Natural killer cell (primary cell): ENCODE data around the gene PIRT. TPM values are rescaled to one million over a fixed set of nuclear protein-coding genes. Genes with fewer than 3 reads are reported as not detected.

Experiments
- ATAC-seq, 3 donors: fragments of 150-1000 bp in 2 of 3; fragments of 200-7000 bp in 1 of 3; cut with Tn5 transposase; 1 replicate in 1 of 3; 2 replicates in 2 of 3; pipeline ENCODE4 v1.10.0; 2021; ENCODE audit warnings: mild to moderate bottlenecking in 2 of 3, moderate library complexity in 2 of 3
- DNase-seq, 2 donors: peaks; one replicate each; pipeline versions ENCODE4 v3.0.0 to v3.0.0-alpha.2; 2013 to 2021; ENCODE audit warnings: mixed read lengths in 1 of 2
- H3K27ac ChIP-seq: one replicate; pipeline ENCODE4 v1.5.1; 2013; ENCODE audit warnings: mild to moderate bottlenecking, low read length
- H3K27me3 ChIP-seq: one replicate; pipeline ENCODE4 v1.6.1; 2013; ENCODE audit warnings: low read length; ENCODE audit not compliant: control insufficient read depth, insufficient read depth
- H3K36me3 ChIP-seq: one replicate; pipeline ENCODE4 v1.6.1; 2013; ENCODE audit warnings: low read length; ENCODE audit not compliant: control insufficient read depth, insufficient read depth
- H3K4me1 ChIP-seq: one replicate; pipeline ENCODE4 v1.6.1; 2013; ENCODE audit warnings: low read length; ENCODE audit not compliant: control insufficient read depth, insufficient read depth
- H3K4me3 ChIP-seq: one replicate; pipeline ENCODE4 v1.5.1; 2013; ENCODE audit warnings: low read length
- H3K9me3 ChIP-seq: one replicate; pipeline ENCODE4 v1.6.1; 2013; ENCODE audit warnings: low read length; ENCODE audit not compliant: control insufficient read depth, insufficient read depth
- H3K27ac Mint-ChIP-seq, 2 donors: one replicate each; pipeline ENCODE4 v1.8.0; 2022; ENCODE audit warnings: mild to moderate bottlenecking in 2 of 2, mixed read lengths in 2 of 2, moderate library complexity in 1 of 2
- H3K27me3 Mint-ChIP-seq, 2 donors: one replicate each; pipeline ENCODE4 v1.8.0; 2022; ENCODE audit warnings: low read depth in 2 of 2, mixed read lengths in 2 of 2
- H3K36me3 Mint-ChIP-seq: one replicate; pipeline ENCODE4 v1.8.0; 2022; ENCODE audit warnings: mixed read lengths
- H3K4me1 Mint-ChIP-seq, 2 donors: one replicate each; pipeline ENCODE4 v1.8.0; 2022; ENCODE audit warnings: mixed read lengths in 2 of 2
- H3K4me3 Mint-ChIP-seq: one replicate; pipeline ENCODE4 v1.8.0; 2022; ENCODE audit warnings: mild to moderate bottlenecking, moderate library complexity, mixed read lengths
- H3K9me3 Mint-ChIP-seq, 2 donors: one replicate each; pipeline ENCODE4 v1.8.0; 2022; ENCODE audit warnings: mixed read lengths in 2 of 2
- CTCF ChIP-seq: fragments of 200-600 bp; IDR thresholded peaks from one replicate; pipeline ENCODE4 v1.8.0; 2022; ENCODE audit warnings: antibody characterized with exemption
- WGBS: methylation state at CpG from one replicate; pipeline ENCODE4 v1.1.7; 2013; ENCODE audit warnings: missing lambda C conversion rate; ENCODE audit not compliant: insufficient coverage; 5-methylcytosine and 5-hydroxymethylcytosine counted together
- intact Hi-C: fragments of 100-400 bp; cut with micrococcal nuclease; formaldehyde crosslinking; loops from one replicate; pipeline ENCODE4 v1.14.2; 2022
- total RNA-seq, 4 donors: library from RNA; stranded (reverse); fragments of 120-200 nt in 1 of 4; gene quantifications; one replicate each; pipeline versions ENCODE4 v1.2.3 to v1.2.4, GENCODE V29; 2013 to 2022

PIRT gene
- total RNA-seq, 3 donors from 2014 or later (not counting 1 experiment from before 2014, with no cell fraction given): not detected

DNA sequence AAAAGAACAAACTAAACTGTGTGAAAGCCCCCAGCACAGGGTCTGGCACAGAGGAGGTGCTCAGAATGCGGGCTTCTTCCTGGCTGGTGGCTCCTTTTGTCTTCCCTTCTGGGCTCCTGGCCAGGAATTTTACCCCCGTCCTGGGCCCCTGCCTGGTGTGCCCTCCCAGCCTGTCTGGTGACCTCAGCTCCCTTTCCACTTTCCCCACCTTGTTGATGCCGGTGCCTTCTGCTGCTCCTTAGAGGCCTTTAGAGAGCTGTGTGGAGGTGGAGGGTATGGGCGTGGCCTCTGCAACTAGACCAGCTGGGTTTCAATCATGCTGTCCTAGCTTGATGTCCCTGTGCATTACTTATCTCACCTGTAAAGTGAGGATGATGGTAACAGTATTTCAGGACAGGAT, 16.8 kb downstream of the PIRT start:
- Mint-ChIP-seq H3K27ac (no peak overlapping the region), H3K36me3 (no peaks in the 10 kb centered on the region), H3K27me3 (peaks cover 10 to 25% of the 10 kb centered on the region in 2 donors), H3K4me1 (no peaks in the 10 kb centered on the region), H3K9me3 (no peaks in the 10 kb centered on the region), H3K4me3 (no peak overlapping the region)
- H3K4me1 ChIP-seq: no peaks in the 10 kb centered on the region
- WGBS: 52% methylated on average over 4 of the region's 4 CpGs
- no peaks in the 10 kb centered on the region for H3K9me3 ChIP-seq
- DNase-seq (no peak), ATAC-seq (no peak)
- no peaks in the 10 kb centered on the region for H3K27me3 ChIP-seq
- no peak overlapping the region for H3K27ac ChIP-seq
- H3K4me3 ChIP-seq: no peak overlapping the region
- intact Hi-C loops: no loop called here
- no peaks in the 10 kb centered on the region for H3K36me3 ChIP-seq
- TF ChIP-seq CTCF: no peak

DNA sequence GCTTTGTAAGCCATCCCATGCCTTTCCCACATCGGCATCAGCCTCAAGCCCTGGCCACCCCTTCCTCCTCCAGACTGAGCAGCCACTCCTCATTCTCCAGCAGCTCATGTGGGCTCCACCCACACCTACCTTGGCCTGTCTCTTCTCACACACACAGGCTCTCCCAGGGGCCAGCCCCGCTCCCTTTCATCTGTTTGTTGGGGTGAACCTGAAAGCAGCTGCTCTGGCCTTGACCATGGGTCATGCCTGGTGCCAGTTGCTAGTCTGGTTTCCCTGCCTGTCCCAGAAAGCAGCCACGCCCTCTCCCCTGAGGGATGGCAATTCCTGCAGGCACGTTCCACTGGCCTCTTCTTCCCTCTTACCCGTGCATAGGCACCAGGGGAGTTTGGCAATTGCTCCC, 22.6 kb downstream of the PIRT start:
- Mint-ChIP-seq H3K27me3 (peaks cover 4 to 33% of the 10 kb centered on the region in 2 donors), H3K4me1 (no peaks in the 10 kb centered on the region), H3K4me3 (no peak overlapping the region), H3K9me3 (no peaks in the 10 kb centered on the region), H3K27ac (no peak overlapping the region), H3K36me3 (no peaks in the 10 kb centered on the region)
- DNase-seq (no peak), ATAC-seq (no peak)
- no peak for TF ChIP-seq CTCF
- Histone ChIP-seq H3K4me3 (no peak overlapping the region), H3K27me3 (no peaks in the 10 kb centered on the region), H3K27ac (no peak overlapping the region), H3K4me1 (no peaks in the 10 kb centered on the region), H3K36me3 (no peaks in the 10 kb centered on the region), H3K9me3 (no peaks in the 10 kb centered on the region)
- intact Hi-C loops: no loop called here
- 81% methylated on average over 5 of the region's 5 CpGs for WGBS

DNA sequence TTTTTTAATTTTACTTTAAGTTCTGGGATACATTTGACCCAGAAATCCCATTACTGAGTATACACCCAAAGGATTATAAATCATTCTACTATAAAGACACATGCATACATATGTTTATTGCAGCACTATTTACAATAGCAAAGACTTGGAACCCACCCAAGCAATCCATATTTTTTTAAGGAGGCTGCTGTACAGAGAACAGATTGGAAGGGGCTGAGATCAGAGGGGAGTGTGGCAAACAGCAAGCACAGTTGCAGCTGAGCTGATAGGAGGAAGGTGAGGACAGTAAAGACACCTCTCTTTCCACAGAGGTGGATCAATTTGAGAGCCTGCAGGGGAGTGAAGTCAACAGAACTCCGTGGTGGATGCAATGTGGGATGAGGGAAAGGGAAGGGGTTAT, 23.8 kb downstream of the PIRT start:
- no peaks in the 10 kb centered on the region for H3K4me1 Mint-ChIP-seq
- intact Hi-C loops: no loop called here
- ATAC-seq: no peak
- 71% methylated on average over 1 of the region's 1 CpG for WGBS
- H3K9me3 Mint-ChIP-seq: no peaks in the 10 kb centered on the region
- H3K27ac Mint-ChIP-seq: no peak overlapping the region
- H3K36me3 Mint-ChIP-seq: no peaks in the 10 kb centered on the region
- Histone ChIP-seq H3K9me3 (no peaks in the 10 kb centered on the region), H3K4me1 (no peaks in the 10 kb centered on the region), H3K36me3 (no peaks in the 10 kb centered on the region), H3K27me3 (no peaks in the 10 kb centered on the region), H3K4me3 (no peak overlapping the region), H3K27ac (no peak overlapping the region)
- no peak for DNase-seq
- TF ChIP-seq CTCF: no peak
- H3K4me3 Mint-ChIP-seq: no peak overlapping the region
- H3K27me3 Mint-ChIP-seq: peaks cover 0 to 25% of the 10 kb centered on the region in 2 donors

GRCh38 chr17:10812674-10813073, 25.2 kb downstream of the PIRT start:
- H3K27ac ChIP-seq: no peak overlapping the region
- DNase-seq (no peak), ATAC-seq (no peak)
- Mint-ChIP-seq H3K36me3 (no peaks in the 10 kb centered on the region), H3K27me3 (peaks cover 0 to 16% of the 10 kb centered on the region in 2 donors), H3K4me3 (no peak overlapping the region), H3K4me1 (no peaks in the 10 kb centered on the region), H3K9me3 (no peaks in the 10 kb centered on the region), H3K27ac (no peak overlapping the region)
- no peak overlapping the region for H3K4me3 ChIP-seq
- 58% methylated on average over 5 of the region's 5 CpGs for WGBS
- intact Hi-C loops: no loop called here
- H3K36me3 ChIP-seq: no peaks in the 10 kb centered on the region
- TF ChIP-seq CTCF: no peak
- H3K9me3 ChIP-seq: no peaks in the 10 kb centered on the region
- no peaks in the 10 kb centered on the region for H3K4me1 ChIP-seq
- H3K27me3 ChIP-seq: no peaks in the 10 kb centered on the region
